ENCODE data around the gene KCNAB3.
A peak's percentile ranks its signal among the peaks of the same experiment; 100 is the strongest.

- TF ChIP-seq ZNF610 (tag by site-specific recombination; IDR thresholded peaks at IDR 0.05; ENCODE audit: borderline replicate concordance) (no peak), ZNF433 (tag by site-specific recombination; IDR thresholded peaks at IDR 0.05; ENCODE audit: low read depth) (no peak), SP2 (tag by site-specific recombination; IDR thresholded peaks at IDR 0.05) (peak; percentile 3; the same call in 1 of the 2 replicates), ZNF707 (tag by site-specific recombination; IDR thresholded peaks at IDR 0.05) (no peak), CTCF (tag by site-specific recombination; IDR thresholded peaks at IDR 0.05) (no peak), KLF9 (tag by site-specific recombination; IDR thresholded peaks at IDR 0.05; ENCODE audit: low read depth) (peak; percentile 39; the same call in 1 of the 2 replicates), YY1 (tag by site-specific recombination; IDR thresholded peaks at IDR 0.05) (no peak), REST (tag by site-specific recombination; IDR thresholded peaks at IDR 0.05) (no peak), ZNF391 (tag by site-specific recombination; IDR thresholded peaks at IDR 0.05; ENCODE audit: borderline replicate concordance, low read depth) (no peak), ZNF274 (IDR thresholded peaks at IDR 0.05; ENCODE audit: low read length) (no peak), ZNF274 (tag by site-specific recombination; IDR thresholded peaks at IDR 0.05; ENCODE audit: borderline replicate concordance) (no peak), ZNF350 (tag by site-specific recombination; IDR thresholded peaks at IDR 0.05) (no peak)
These were observed 13.3 kb downstream of the KCNAB3 start for GRCh38 chr17:7916385-7916682.

Data from HEK293 (cell line).